NCI-H510A treated with DMSO at 0.1 percent for 48 hours (cell line): Measurements from ENCODE around the gene DVL1.

Source experiments
- DNase-seq: peaks from one replicate; lab custom pipeline; 2025; lab: John Stamatoyannopoulos, UW

Gene DVL1

DNA sequence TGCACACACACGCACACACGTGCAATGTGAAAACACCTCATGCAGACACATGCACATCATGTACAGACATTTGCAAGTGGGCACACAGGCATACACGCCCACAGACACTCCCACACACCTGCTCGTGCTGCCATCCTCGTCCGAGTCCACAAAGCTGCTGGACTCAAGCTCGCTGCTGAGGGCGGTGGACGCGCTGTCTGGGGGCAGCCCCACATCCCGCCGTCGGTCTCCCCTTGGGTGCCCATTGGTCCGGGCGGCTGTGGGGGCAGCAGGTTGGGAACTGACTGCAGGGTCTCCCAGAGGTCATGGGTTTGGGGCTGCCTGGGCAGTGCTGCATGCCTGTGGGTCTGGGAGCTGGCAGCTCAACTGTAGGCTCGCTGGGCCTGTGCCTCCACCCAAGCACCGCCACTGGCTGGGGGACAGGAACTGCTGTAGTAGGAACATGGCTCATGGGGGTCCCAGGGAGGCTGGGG is 7.6 kb downstream of the DVL1 start:
- no peak for DNase-seq

DNA sequence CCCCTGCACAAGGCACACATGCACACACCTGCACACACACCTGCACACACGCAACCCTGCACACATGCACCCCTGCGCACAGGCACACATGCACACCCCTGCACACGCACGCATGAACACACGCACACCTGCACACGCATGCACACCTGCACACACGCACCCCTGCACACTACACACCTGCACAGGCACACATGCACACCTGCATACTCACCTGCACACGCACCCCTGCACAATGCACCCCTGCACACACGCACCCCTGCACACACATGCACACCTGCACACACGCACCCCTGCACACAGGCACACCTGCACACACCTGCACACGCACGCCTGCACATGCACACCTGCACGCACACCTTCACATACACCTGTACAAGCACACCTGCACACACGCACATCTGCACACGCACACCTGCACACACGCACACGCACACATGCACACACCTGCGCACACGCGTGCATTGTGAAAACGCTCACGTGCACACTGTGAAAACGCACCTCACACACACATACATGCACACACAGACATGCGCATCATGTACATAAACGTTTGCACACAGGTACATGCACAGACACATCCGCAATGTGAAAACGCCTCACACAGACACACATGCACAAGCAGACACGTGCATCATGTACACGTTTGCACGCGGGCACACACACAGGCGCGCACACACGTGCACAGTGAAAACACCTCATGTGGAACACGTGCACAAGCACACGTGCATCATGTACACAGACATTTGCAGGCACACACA is 8.2 kb downstream of the DVL1 start:
- no peak for DNase-seq

DNA sequence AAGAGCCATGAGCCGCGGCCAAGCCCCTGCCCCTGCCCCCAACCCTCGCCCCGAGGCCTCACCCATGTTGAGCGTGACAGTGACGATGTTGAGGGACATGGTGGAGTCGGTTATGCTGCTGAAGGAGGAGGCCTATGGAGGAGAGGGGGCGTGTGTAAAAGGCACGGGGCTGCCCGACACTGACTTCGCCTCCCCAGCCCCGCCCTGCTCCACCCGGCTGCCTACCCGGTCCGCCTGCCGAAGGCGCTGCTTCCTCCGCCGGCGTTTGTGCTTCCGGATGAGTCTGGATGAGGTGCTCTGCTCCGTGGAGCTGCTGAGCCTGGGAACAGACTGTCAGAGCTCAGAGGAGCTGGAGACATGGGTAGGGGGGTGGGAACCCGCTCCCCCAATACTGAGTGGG is 9.0 kb downstream of the DVL1 start:
- no peak for DNase-seq

DNA sequence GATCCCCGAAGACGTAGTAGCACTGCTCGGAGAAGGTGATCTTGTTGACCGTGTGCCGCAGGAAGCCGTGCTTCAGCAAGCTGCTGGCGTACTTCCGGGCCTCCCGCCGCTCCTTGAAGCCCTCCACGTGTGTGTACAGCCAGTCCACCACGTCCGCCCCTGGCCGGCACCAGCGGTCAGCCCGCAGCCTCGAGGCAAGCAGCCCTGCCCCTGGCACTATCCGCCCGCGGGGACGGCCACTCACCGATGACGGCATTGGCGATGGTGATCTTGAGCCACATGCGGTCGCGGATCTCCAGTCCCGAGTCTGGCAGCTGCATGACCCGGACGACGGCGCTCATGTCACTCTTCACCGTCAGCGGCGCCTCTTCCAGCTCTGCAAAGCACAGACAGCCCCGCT is 10.9 kb downstream of the DVL1 start:
- DNase-seq = no peak

DNA sequence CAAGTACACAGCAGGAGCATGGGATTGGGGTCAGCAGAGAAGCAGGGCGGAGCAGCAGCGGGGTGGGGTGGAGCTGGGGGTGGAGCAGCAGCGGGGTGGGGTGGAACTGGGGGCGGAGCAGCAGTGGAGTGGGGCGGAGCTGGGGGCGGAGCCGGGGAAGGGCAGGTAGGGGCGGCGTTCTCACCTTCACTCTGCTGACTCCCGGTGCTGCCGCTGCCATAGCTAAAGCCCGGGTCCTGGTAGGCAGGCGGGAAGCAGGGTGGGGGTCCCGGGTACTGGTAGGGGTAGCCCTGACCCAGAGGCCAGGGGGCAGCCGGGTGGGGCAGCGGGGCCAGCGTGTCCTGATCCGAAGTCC is 11.4 kb downstream of the DVL1 start:
- no peak for DNase-seq

DNA sequence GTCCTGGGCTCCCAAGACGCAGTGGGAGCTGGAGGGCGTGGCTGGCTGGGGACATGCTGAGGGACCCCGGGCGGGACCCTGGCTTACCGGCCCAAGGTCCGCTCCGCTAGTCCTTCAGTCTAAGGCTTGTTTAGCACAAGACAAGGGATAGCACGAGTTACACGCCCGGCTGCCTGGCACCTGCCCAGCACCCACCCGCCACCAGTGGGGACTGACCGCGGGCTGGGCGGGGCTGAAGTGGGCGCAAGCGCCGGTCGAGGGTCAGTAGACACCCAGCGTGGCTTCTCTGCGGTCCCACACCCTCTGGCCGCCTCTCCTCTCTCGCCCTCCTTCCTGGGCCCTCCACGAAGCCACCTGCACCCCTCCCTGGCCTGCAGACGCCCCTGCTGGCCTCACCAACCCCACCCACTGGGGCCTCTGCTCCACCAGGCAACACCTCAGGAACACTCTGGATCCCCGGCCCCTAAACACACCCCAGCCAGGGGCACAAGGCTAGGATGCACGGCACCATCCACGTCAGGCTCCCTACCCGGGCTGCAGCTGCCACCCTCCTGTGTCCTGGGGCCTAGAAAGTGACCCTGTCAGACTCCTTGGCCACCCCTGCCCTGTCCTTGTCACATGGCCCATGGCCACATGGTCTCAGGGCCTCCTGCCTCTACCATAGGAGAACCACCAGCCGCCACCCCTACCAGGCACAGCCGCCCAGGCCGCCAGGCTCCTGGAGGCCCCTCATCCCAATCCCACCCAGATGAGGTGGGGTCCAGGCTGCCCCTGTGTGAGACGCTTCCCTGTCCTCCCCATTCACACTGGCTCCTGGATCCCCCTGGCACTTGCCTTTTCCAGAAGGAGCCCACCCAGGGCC is 12.1 kb downstream of the DVL1 start:
- DNase-seq = no peak

DNA sequence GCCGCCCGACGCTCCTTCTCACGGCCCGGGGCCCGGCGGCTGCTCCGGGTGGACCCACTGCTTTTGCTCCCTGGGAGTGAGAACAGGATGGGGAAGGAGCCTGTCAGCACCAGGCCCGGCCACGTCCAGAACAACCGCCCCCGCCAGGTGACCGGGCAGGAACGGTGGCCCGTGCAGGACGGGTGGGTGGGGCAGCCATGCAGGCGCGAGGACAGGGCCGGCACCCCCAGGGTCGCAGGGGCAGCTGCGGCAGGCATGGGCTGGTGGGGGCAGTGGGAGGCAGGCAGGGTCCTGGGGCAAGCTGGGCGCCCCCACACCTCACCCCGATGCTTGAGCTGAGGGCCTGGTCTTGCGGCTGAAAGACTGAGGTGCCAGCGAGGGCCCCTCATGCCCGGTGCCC is 12.8 kb downstream of the DVL1 start:
- DNase-seq = no peak

DNA sequence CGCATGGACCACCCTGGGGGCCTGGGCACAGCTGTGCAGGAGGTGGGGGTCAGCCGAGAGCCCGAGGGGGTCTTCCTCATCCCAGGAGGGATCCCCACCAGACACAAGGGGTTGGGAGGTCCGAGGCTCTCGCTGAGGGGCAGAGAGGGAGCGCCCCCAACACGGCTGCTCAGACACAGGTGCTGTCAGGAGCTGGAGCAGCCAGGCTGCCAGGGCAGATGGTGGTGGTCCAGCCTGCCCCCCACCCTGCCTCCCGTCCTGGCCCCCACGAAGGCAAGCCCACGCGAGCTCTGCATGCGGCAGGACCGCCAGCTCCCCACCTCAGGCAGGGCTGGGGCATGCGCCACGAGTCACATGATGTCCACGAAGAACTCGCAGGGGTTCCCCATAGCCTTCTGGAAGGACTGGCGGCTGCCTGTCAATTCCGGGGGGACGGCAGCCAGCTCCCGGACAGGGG is 13.4 kb downstream of the DVL1 start:
- no peak for DNase-seq

DNA sequence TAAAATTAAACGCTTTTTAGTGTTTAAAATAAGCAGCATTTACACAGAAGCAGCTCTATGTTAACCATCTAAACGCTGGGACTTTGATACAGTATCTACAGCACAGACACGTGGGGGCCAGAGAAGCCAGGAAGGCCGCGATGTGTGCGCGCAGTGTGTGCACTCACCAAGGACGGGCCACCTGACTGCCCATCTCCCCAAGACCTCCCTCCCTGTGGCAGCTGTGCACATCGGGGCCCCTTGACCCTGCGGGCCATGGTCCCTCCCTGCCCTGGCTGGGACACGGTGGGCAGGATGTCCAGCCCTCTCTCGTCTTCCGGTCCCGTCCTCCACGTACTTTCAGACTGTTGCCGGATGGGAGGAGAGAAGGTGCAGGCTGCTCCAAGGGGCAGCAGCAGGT is 13.9 kb downstream of the DVL1 start:
- no peak for DNase-seq

DNA sequence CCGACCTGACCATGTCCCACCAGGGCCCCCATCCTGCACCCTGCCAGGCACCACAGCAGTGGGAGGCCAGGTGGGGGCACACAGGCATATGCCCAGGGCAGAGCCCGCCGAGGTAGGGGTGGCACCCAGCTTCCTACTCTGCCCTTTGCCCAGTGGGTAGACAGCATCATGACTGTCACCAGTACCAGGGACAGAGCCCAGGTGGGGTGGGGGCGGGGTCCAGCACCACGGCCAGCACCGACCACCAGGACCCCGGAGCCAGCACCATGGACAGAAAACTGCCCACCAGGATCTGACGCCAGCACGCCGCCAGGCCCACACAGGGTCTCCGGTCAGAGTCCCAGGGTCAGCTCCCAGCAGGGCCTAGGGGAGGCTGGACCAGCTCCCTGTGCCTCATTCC is 14.4 kb downstream of the DVL1 start:
- DNase-seq = no peak

DNA sequence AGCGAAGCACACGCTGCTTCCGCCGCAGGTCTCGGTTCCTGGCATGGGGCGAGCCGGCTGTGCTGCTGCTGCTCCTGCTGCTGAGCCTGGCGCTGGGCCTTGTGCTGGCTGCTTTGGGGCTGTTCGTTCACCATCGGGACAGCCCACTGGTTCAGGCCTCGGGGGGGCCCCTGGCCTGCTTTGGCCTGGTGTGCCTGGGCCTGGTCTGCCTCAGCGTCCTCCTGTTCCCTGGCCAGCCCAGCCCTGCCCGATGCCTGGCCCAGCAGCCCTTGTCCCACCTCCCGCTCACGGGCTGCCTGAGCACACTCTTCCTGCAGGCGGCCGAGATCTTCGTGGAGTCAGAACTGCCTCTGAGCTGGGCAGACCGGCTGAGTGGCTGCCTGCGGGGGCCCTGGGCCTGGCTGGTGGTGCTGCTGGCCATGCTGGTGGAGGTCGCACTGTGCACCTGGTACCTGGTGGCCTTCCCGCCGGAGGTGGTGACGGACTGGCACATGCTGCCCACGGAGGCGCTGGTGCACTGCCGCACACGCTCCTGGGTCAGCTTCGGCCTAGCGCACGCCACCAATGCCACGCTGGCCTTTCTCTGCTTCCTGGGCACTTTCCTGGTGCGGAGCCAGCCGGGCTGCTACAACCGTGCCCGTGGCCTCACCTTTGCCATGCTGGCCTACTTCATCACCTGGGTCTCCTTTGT is 15.5 kb downstream of the DVL1 start:
- no peak for DNase-seq

DNA sequence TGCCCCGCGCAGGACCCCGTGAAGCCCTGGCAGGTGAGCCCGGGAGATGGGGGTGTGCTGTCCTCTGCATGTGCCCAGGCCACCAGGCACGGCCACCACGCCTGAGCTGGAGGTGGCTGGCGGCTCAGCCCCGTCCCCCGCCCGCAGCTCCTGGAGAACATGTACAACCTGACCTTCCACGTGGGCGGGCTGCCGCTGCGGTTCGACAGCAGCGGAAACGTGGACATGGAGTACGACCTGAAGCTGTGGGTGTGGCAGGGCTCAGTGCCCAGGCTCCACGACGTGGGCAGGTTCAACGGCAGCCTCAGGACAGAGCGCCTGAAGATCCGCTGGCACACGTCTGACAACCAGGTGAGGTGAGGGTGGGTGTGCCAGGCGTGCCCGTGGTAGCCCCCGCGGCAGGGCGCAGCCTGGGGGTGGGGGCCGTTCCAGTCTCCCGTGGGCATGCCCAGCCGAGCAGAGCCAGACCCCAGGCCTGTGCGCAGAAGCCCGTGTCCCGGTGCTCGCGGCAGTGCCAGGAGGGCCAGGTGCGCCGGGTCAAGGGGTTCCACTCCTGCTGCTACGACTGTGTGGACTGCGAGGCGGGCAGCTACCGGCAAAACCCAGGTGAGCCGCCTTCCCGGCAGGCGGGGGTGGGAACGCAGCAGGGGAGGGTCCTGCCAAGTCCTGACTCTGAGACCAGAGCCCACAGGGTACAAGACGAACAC is 16.3 kb downstream of the DVL1 start:
- no peak for DNase-seq

DNA sequence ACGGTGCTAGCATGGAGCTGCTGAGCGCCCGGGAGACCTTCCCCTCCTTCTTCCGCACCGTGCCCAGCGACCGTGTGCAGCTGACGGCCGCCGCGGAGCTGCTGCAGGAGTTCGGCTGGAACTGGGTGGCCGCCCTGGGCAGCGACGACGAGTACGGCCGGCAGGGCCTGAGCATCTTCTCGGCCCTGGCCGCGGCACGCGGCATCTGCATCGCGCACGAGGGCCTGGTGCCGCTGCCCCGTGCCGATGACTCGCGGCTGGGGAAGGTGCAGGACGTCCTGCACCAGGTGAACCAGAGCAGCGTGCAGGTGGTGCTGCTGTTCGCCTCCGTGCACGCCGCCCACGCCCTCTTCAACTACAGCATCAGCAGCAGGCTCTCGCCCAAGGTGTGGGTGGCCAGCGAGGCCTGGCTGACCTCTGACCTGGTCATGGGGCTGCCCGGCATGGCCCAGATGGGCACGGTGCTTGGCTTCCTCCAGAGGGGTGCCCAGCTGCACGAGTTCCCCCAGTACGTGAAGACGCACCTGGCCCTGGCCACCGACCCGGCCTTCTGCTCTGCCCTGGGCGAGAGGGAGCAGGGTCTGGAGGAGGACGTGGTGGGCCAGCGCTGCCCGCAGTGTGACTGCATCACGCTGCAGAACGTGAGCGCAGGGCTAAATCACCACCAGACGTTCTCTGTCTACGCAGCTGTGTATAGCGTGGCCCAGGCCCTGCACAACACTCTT is 17.0 kb downstream of the DVL1 start:
- peak; percentile 90 for DNase-seq

DNA sequence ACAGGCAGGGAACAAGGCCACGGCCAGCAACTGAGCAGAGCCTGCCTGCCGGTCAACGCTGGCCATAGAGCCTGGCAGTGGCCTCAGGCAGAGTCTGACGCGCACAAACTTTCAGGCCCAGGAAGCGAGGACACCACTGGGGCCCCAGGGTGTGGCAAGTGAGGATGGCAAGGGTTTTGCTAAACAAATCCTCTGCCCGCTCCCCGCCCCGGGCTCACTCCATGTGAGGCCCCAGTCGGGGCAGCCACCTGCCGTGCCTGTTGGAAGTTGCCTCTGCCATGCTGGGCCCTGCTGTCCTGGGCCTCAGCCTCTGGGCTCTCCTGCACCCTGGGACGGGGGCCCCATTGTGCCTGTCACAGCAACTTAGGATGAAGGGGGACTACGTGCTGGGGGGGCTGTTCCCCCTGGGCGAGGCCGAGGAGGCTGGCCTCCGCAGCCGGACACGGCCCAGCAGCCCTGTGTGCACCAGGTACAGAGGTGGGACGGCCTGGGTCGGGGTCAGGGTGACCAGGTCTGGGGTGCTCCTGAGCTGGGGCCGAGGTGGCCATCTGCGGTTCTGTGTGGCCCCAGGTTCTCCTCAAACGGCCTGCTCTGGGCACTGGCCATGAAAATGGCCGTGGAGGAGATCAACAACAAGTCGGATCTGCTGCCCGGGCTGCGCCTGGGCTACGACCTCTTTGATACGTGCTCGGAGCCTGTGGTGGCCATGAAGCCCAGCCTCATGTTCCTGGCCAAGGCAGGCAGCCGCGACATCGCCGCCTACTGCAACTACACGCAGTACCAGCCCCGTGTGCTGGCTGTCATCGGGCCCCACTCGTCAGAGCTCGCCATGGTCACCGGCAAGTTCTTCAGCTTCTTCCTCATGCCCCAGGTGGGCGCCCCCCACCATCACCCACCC is 17.9 kb downstream of the DVL1 start, which contains the start of gene TAS1R3:
TAS1R3 (plus strand) TSS at position 213 of the 898 bp plus-strand sequence; CDS start at position 279, 66 bp downstream.
- peak; percentile 90 for DNase-seq

DNA sequence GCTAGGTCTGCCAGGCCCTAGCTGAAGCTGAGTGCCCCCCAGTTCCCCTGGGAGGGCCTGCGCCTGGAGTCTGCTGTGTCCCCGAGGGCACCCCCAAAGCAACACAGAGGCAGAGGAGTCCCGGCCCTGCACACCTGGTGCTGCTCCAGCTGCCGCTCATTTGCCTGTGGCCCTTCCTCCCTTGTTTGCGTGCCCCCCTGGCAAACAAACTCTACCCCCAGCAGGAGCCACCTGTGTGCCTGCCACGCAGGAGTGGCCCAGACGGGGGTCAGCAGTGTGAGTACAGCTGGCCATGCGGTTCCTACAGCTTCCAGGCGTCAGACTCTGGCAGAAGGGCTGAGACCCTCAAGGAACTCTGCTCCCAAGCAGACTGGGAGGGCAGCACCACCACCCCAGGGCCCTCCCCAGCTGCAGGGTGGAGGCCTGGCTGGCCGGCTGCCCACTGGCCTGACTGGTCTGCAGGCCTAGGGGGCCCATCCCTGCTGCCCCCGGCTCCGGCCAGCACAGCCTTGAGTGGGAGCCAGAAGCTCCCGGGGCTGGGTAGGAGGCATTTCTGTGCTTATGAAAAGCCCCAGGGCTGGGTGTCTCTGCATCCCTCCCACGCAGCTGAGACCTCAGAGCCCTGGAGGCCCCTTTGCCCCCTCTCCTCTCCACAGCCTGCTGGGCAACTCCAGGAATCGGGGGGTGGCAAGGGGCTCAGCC is 18.7 kb downstream of the DVL1 start:
- DNase-seq = no peak

DNA sequence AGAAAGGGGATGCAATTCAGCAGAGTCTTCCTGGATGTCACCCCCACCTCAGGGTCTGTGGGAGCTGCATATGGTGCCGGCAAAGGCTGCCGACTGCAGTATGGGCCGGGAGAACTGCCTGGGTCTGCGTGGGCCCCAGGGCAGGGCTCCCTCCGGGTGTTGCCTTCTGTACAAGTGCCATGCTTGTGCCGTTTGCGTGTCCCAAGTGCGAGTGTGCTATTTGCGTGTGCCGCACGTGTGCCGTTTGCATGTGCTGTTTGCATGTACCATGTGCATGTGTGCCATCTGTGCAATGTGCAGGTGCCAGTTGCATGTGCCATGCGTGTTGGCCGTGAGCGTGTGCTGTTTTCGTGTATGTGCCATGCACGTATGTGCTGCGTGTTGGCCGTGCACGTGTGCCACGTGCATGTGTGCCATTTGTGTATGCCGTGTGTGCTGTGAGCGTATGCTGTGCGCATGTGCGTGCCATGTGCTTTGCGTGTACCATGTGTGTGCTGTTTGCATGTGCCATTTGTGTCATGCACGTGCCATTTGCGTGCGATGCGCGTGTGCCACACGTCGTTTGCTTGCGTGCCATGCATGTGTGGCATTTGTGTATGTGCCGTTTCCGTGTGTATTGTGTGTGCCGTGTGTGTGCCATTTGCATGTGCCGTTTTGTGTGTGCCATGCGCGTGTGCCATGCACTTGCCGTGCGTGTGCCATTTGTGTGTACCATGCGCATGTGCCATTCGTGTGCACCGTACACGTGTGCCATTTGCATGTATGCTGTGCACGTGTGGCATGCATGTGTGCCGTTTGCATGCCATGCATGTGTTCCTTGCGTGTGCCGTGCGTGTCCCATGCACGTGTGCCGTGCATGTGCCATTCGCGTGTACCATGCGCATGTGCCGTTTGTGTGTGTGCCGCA is 19.7 kb downstream of the DVL1 start:
- no peak for DNase-seq

DNA sequence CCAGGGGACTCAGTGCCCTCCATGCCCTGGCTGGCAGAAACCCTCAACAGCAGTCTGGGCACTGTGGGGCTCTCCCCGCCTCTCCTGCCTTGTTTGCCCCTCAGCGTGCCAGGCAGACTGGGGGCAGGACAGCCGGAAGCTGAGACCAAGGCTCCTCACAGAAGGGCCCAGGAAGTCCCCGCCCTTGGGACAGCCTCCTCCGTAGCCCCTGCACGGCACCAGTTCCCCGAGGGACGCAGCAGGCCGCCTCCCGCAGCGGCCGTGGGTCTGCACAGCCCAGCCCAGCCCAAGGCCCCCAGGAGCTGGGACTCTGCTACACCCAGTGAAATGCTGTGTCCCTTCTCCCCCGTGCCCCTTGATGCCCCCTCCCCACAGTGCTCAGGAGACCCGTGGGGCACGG is 21.0 kb downstream of the DVL1 start:
- DNase-seq = no peak

DNA sequence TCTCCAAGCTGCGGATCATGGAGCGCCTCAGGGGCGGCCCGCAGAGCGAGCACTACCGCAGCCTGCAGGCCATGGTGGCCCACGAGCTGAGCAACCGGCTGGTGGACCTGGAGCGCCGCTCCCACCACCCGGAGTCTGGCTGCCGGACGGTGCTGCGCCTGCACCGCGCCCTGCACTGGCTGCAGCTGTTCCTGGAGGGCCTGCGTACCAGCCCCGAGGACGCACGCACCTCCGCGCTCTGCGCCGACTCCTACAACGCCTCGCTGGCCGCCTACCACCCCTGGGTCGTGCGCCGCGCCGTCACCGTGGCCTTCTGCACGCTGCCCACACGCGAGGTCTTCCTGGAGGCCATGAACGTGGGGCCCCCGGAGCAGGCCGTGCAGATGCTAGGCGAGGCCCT is 21.9 kb downstream of the DVL1 start:
- DNase-seq = no peak
